ENCODE measurements around the gene C13orf46. TPM values are rescaled to one million over a fixed set of nuclear protein-coding genes. Genes with fewer than 3 reads are reported as not detected.

C13orf46 gene
- total RNA-seq, 4 donors from 2014 or later, result 0.17 to 0.94 (median 0.44) TPM; not detected in 1

DNA sequence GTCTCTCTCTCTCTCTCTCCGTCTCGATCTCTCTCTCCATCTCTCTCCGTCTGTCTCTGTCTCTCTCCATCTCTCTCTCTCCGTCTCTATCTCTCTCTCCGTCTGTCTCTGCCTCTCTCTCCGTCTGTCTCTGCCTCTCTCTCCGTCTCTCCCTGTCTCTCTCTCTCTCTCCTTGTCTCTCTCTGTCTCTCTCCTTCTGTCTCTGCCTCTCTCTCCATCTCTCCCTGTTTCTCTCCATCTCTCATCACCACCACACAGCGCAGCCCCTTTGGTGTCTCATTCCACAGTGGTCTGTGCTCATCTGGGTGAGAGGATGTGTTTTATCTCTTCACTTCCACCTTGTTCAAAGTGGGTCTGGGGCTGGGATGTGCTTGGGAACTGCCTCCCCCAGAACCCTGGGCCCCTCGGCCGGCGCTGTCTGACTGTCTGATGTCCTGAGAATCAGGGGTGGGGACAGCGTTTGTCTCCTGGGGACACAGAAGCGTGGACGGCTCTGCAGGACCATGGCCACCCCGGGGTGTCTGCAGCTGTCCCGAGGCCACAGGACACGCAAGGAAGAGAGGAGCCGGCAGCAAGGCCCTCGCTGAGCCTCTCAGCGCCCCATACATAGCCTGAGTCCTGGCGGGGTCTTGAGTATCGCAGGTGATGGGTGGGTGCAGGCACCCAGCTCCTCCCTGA, 40.2 kb upstream of the C13orf46 start:
- TF ChIP-seq, protein P1, sequence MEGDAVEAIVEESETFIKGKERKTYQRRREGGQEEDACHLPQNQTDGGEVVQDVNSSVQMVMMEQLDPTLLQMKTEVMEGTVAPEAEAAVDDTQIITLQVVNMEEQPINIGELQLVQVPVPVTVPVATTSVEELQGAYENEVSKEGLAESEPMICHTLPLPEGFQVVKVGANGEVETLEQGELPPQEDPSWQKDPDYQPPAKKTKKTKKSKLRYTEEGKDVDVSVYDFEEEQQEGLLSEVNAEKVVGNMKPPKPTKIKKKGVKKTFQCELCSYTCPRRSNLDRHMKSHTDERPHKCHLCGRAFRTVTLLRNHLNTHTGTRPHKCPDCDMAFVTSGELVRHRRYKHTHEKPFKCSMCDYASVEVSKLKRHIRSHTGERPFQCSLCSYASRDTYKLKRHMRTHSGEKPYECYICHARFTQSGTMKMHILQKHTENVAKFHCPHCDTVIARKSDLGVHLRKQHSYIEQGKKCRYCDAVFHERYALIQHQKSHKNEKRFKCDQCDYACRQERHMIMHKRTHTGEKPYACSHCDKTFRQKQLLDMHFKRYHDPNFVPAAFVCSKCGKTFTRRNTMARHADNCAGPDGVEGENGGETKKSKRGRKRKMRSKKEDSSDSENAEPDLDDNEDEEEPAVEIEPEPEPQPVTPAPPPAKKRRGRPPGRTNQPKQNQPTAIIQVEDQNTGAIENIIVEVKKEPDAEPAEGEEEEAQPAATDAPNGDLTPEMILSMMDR (IDR thresholded peaks at IDR 0.05; ENCODE audit: low read depth), result no peak

DNA sequence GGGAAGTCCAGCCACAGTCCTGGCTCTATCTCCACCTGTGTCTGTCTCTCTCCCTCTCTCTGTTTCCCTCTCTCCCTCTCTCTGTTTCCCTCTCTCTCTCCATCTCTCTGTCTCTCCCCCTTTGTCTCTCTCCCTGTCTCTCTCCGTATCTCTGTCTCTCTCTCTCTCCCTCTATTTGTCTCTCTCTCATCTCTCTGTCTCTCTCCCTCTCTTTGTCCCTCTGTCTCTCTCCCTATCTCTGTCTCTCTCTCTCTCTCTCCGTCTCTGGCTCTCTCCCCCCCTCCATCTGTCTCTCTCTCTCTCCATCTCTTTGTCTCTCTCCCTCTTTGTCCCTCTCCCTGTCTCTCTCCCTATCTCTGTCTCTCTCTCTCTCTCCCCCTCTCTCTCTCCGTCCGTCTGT, 39.5 kb upstream of the C13orf46 start:
- TF ChIP-seq, protein P1 (IDR thresholded peaks at IDR 0.05; ENCODE audit: low read depth), result no peak

GRCh38 chr13:114012921-114013320, 39.0 kb upstream of the C13orf46 start:
- TF ChIP-seq, protein P1 (IDR thresholded peaks at IDR 0.05; ENCODE audit: low read depth), result no peak

DNA sequence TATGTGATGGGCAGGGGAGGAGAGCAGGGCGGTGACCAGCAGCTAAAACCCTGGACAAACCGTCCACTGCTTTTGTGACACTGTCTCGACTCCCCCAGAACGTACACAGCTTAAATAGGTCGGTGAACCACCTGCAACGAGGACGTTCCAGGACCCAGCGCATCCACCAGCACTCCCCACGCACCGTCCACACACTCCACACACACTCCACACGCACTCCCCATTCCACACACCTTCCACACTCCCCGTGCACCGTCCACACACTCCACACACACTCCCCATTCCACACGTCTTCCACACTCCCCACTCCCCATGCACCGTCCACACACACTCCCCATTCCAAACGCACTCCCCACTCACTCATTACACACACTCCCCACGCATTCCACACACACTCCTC, 38.3 kb upstream of the C13orf46 start:
- TF ChIP-seq, protein P1 (IDR thresholded peaks at IDR 0.05; ENCODE audit: low read depth), result no peak

DNA sequence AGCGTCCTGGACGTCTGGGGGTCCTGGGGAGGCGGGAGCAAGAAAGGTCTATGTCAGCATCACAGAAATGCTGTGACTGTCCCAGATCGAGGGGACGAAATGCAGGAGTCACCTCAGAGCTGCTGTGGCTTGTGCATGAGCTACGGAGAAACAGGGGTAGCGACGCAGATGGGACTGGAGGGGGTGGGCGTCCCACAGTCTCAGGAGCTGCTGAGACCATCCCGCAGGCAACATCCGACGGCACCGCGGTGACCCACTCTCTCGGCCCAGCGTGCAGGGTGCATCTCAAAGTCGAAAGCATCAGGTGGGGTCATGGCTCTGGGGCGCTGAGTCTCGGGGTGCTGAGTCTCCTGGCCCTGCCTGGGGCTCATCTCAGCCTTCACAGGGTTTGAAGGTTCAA, 37.4 kb upstream of the C13orf46 start:
- TF ChIP-seq, protein P1 (IDR thresholded peaks at IDR 0.05; ENCODE audit: low read depth), result no peak

DNA sequence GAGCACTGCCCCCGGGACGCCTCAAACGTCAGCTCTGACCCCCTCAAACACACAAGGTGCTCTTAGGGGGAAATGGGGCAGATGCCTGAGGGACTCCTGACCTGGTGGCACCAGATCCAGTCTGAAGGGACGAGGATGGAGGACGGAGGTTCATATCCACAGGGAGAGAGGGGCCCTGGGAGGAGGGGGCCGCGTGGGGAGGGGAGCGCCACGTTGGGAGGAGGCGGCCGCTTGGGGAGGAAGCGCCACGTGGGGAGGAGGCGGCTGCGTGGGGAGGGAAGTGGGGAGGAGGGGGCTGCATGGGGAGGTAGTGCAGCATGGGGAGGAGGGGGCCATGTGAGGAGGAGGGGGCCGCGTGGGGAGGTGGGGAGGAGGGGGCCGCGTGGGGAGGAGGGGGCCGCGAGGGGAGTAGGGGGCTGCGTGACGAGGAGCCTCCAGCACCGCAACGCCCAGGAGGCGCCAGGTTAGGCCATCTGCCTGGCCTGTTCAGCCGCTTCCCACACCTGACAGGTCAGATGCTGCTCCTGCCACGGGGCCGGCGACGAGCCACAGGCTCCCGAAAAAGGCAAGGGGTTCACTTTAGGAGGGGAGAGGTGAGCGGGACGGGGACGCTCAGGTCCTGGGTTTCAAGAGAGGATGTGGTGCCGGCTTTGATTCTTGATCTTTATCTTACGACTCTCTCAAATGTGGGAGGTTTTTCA, 36.7 kb upstream of the C13orf46 start:
- TF ChIP-seq, protein P1 (IDR thresholded peaks at IDR 0.05; ENCODE audit: low read depth), result no peak

DNA sequence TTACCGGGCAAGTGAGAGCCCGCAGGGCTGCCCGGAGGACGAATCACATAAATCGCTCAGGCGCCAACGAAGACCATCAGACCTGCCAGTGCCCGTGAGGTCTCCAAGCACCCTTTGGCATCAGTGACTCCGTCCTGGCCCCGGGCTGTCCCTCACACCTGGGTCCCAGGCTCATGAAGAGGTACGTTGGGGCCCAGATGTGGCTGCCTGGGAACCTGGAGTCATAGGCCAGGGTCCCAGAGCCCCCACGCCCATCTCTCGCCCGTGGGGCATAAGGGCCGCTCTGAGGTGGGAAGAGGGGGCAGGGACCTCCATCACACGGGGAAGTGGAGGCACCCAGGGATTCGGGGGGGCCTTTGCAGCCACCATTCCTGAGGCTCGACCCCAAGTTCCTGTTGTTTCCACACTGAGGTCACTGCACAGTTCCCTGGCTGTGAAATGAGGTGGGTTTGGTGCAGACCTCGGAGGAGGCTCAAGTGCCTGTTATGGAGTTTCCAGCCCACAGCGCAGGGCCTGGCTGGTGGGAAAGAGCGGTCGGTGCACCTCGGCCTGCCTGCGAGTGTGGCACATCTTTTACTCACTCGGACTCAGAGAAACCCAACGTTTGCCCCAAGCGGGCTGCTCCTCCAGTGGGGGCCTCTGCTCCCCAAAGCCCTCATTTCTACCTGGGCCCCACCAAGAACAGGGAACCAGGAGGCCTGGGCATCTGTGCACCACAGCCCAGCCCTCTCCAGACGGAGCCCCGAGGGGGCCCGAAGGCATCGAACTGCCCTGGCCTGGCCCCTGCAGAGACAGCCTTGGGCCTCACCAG, 35.9 kb upstream of the C13orf46 start:
- TF ChIP-seq, protein P1 (IDR thresholded peaks at IDR 0.05; ENCODE audit: low read depth), result no peak

All from subcutaneous adipose tissue (tissue), 4 donors.